DOHH2 (cell line): ENCODE data around the gene PATL2.

Experiments used
- CTCF ChIP-seq: fragments of 200-600 bp; sonication (generic); IDR thresholded peaks from one replicate; pipeline ENCODE4 v1.5.1; 2014; ENCODE audit warnings: antibody characterized with exemption, mild to moderate bottlenecking, low read depth, low read length; ENCODE audit not compliant: poor library complexity, severe bottlenecking
- EZH2phosphoT487 ChIP-seq: fragments of 200-600 bp; sonication (generic); IDR thresholded peaks from 2 replicates; pipeline ENCODE4 v1.6.1; 2017; ENCODE audit warnings: borderline replicate concordance, mild to moderate bottlenecking, antibody characterized with exemption, low read length, moderate library complexity, mixed read lengths

DNA sequence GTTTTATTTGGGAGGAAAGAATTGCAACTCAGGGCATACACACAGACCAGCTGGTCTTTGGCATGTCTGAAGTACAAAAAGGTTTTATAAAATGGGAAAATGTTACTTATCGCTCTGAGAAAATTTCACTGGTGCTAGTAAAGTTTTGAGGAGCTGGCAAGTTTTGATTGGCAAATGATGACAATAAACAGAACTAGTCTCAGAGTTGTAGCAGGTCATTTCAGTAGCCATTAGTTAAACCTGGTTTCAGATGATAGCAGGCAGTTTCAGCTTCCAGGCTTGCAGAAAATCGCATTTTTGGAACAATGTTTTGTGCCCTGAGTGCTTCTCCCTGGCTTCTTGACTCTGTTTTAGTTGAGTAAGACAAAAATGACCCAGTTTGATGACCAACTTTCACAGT, 10.9 kb upstream of the PATL2 start:
- no peak for TF ChIP-seq CTCF
- no peak for TF ChIP-seq EZH2phosphoT487
